ENCODE measurements around the gene SLC35A3.
A peak's percentile ranks its signal among the peaks of the same experiment; 100 is the strongest.

SLC35A3 gene

DNA sequence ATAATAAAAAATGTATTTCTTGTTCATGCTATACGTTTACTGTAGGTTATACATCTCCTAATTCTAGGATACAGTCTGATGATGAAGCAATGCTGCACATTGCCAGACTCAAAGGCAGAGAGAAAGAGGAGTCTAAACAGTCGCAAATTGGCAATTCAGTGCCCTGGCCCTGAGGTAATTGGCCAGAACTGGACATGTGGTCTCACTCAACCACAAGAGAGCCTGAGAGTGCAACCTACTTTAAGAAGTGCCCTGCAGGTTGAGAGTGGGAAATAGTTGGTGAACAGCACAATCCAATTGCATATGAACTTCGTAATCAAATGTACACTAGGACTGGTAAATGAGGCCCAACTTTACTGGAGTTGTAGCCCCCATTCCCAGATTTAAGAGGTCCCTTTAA lies 5.0 kb upstream of the SLC35A3 start:
- no peak overlapping the region for H3K23ac ChIP-seq (ENCODE audit: low read depth, low read length, poor library complexity)
- no peak overlapping the region for H3K18ac ChIP-seq (ENCODE audit: low read length)
- no peaks in the 10 kb centered on the region for H3K27me3 ChIP-seq (ENCODE audit: control insufficient read depth in 3 of 3, insufficient read depth in 3 of 3, low read depth in 1 of 3, low read length in 3 of 3)
- H3K27ac ChIP-seq (replicated peaks; ENCODE audit: low read length) = no peak overlapping the region
- H3K14ac ChIP-seq (ENCODE audit: low read length) = no peak overlapping the region
- no peaks in the 10 kb centered on the region for H3K79me1 ChIP-seq (ENCODE audit: low read depth, low read length)
- no peak overlapping the region for H2BK5ac ChIP-seq (ENCODE audit: low read length)
- DNase-seq (ENCODE audit: low spot score) = no peak
- no peaks in the 10 kb centered on the region for H3K9me3 ChIP-seq (replicated peaks in 1 of 2; ENCODE audit: control insufficient read depth in 2 of 2, insufficient read depth in 1 of 2, low read depth in 1 of 2, low read length in 2 of 2)
- no peak overlapping the region for H3K9ac ChIP-seq (ENCODE audit: low read depth, low read length, poor library complexity)
- no peak overlapping the region for H2AK5ac ChIP-seq (ENCODE audit: low read depth, low read length)
- H3K36me3 ChIP-seq (replicated peaks in 1 of 2; ENCODE audit: control insufficient read depth in 2 of 2, insufficient read depth in 2 of 2, low read length in 2 of 2) = no peaks in the 10 kb centered on the region
- no peak overlapping the region for H2BK120ac ChIP-seq (ENCODE audit: low read depth, low read length)
- peaks cover 3 to 5% of the 10 kb centered on the region in 2 donors for H3K4me1 ChIP-seq (ENCODE audit: control insufficient read depth in 2 of 2, insufficient read depth in 1 of 2, low read depth in 1 of 2, low read length in 2 of 2)
- no CpG with 5 or more reads among the region's 3 CpGs for WGBS, 2 donors (ENCODE audit: extremely low coverage in 2 of 2, insufficient read length in 2 of 2, insufficient replicate concordance in 1 of 2)
- no peak overlapping the region for H4K8ac ChIP-seq (ENCODE audit: low read depth, low read length)
- H2AFZ ChIP-seq (ENCODE audit: low read length) = no peak overlapping the region
- no peak overlapping the region for H3K4ac ChIP-seq (ENCODE audit: low read length)
- H3K4me3 ChIP-seq (ENCODE audit: low read length in 2 of 2) = no peak overlapping the region
- H2BK15ac ChIP-seq (ENCODE audit: low read length) = no peak overlapping the region
- H2BK12ac ChIP-seq (ENCODE audit: low read length) = no peak overlapping the region
- no peak overlapping the region for H4K91ac ChIP-seq (ENCODE audit: low read depth, low read length, poor library complexity)
- no peak overlapping the region for H3K4me2 ChIP-seq (ENCODE audit: insufficient read depth, low read length, poor library complexity, severe bottlenecking)

DNA sequence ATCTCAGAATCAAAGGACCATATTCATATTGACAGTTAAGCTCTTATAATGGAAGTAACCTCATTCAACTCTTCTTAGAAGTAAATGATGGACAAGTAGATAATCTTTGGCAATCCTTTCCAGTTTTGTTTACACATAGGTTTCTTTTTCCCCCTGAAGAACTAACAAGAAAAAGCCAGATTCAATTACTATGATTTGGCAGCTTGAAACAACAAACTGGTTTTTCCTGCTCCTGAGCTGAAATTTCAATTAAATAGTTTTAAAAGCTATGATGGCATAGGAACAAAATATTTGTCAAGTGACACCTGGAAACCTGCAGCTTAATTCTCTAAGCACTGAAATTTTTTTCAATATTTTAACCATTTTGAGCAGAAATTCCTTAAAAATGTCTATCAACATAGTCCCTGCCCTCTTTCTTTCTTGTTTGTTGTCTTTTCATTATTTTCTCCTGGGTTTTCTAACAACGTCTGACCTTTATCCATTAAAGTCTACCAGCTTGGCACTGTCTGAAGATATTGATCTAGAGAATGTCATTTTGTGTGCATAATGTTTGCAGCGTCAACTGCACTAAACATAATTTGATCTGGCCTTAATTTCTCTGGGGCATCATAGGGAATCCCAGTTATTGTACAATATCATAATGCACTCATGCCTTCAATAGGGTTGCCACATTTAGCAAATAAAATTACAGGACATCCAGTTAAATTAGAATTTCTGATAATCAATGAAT lies 4.0 kb upstream of the SLC35A3 start:
- no peak overlapping the region for H3K18ac ChIP-seq (ENCODE audit: low read length)
- H3K79me1 ChIP-seq (ENCODE audit: low read depth, low read length) = no peaks in the 10 kb centered on the region
- no CpG with 5 or more reads among the region's 2 CpGs for WGBS, 2 donors (ENCODE audit: extremely low coverage in 2 of 2, insufficient read length in 2 of 2, insufficient replicate concordance in 1 of 2)
- H3K27me3 ChIP-seq (ENCODE audit: control insufficient read depth in 3 of 3, insufficient read depth in 3 of 3, low read depth in 1 of 3, low read length in 3 of 3) = no peaks in the 10 kb centered on the region
- no peak overlapping the region for H3K23ac ChIP-seq (ENCODE audit: low read depth, low read length, poor library complexity)
- no peak overlapping the region for H3K14ac ChIP-seq (ENCODE audit: low read length)
- H4K91ac ChIP-seq (ENCODE audit: low read depth, low read length, poor library complexity) = no peak overlapping the region
- no peak for DNase-seq (ENCODE audit: low spot score)
- H2AK5ac ChIP-seq (ENCODE audit: low read depth, low read length) = no peak overlapping the region
- no peak overlapping the region for H2BK15ac ChIP-seq (ENCODE audit: low read length)
- H3K4ac ChIP-seq (ENCODE audit: low read length) = no peak overlapping the region
- no peak overlapping the region for H2BK5ac ChIP-seq (ENCODE audit: low read length)
- no peak overlapping the region for H3K4me3 ChIP-seq (ENCODE audit: low read length in 2 of 2)
- H2AFZ ChIP-seq (ENCODE audit: low read length) = no peak overlapping the region
- H4K8ac ChIP-seq (ENCODE audit: low read depth, low read length) = no peak overlapping the region
- no peak overlapping the region for H3K4me2 ChIP-seq (ENCODE audit: insufficient read depth, low read length, poor library complexity, severe bottlenecking)
- no peak overlapping the region for H3K27ac ChIP-seq (replicated peaks; ENCODE audit: low read length)
- no peaks in the 10 kb centered on the region for H3K36me3 ChIP-seq (replicated peaks in 1 of 2; ENCODE audit: control insufficient read depth in 2 of 2, insufficient read depth in 2 of 2, low read length in 2 of 2)
- H2BK12ac ChIP-seq (ENCODE audit: low read length) = no peak overlapping the region
- peaks cover 3 to 5% of the 10 kb centered on the region in 2 donors for H3K4me1 ChIP-seq (ENCODE audit: control insufficient read depth in 2 of 2, insufficient read depth in 1 of 2, low read depth in 1 of 2, low read length in 2 of 2)
- no peak overlapping the region for H2BK120ac ChIP-seq (ENCODE audit: low read depth, low read length)
- no peaks in the 10 kb centered on the region for H3K9me3 ChIP-seq (replicated peaks in 1 of 2; ENCODE audit: control insufficient read depth in 2 of 2, insufficient read depth in 1 of 2, low read depth in 1 of 2, low read length in 2 of 2)
- no peak overlapping the region for H3K9ac ChIP-seq (ENCODE audit: low read depth, low read length, poor library complexity)

DNA sequence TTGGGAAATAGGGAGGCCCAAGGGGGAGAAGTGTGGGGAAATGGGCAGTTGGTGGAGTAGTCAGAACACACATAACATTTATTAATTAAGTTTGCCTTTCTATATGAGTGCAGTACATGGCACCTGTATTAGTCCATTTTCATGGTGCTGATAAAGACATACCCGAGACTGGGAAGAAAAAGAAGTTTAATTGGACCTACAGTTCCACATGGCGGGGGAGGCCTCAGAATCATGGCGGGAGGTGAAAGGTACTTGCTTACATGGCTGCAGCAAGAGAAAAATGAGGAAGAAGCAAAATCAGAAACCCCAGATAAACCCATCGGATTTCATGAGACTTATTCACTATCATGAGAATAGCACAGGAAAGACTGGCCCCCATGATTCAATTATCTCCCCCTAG lies 1.6 kb upstream of the SLC35A3 start:
- H3K4me1 ChIP-seq (ENCODE audit: control insufficient read depth in 2 of 2, insufficient read depth in 1 of 2, low read depth in 1 of 2, low read length in 2 of 2) = peaks cover 3 to 5% of the 10 kb centered on the region in 2 donors
- H3K4me3 ChIP-seq (ENCODE audit: low read length in 2 of 2) = no peak overlapping the region
- H3K27me3 ChIP-seq (ENCODE audit: control insufficient read depth in 3 of 3, insufficient read depth in 3 of 3, low read depth in 1 of 3, low read length in 3 of 3) = no peaks in the 10 kb centered on the region
- no peak overlapping the region for H3K4me2 ChIP-seq (ENCODE audit: insufficient read depth, low read length, poor library complexity, severe bottlenecking)
- H3K14ac ChIP-seq (ENCODE audit: low read length) = no peak overlapping the region
- H2BK120ac ChIP-seq (ENCODE audit: low read depth, low read length) = no peak overlapping the region
- no peak overlapping the region for H4K8ac ChIP-seq (ENCODE audit: low read depth, low read length)
- no peak for DNase-seq (ENCODE audit: low spot score)
- H3K9ac ChIP-seq (ENCODE audit: low read depth, low read length, poor library complexity) = no peak overlapping the region
- H2BK12ac ChIP-seq (ENCODE audit: low read length) = no peak overlapping the region
- H3K36me3 ChIP-seq (replicated peaks in 1 of 2; ENCODE audit: control insufficient read depth in 2 of 2, insufficient read depth in 2 of 2, low read length in 2 of 2) = no peaks in the 10 kb centered on the region
- H3K4ac ChIP-seq (ENCODE audit: low read length) = no peak overlapping the region
- no peak overlapping the region for H4K91ac ChIP-seq (ENCODE audit: low read depth, low read length, poor library complexity)
- no CpG with 5 or more reads among the region's 4 CpGs for WGBS, 2 donors (ENCODE audit: extremely low coverage in 2 of 2, insufficient read length in 2 of 2, insufficient replicate concordance in 1 of 2)
- H2BK5ac ChIP-seq (ENCODE audit: low read length) = no peak overlapping the region
- no peak overlapping the region for H2AK5ac ChIP-seq (ENCODE audit: low read depth, low read length)
- no peak overlapping the region for H3K27ac ChIP-seq (replicated peaks; ENCODE audit: low read length)
- H2BK15ac ChIP-seq (ENCODE audit: low read length) = no peak overlapping the region
- H3K18ac ChIP-seq (ENCODE audit: low read length) = no peak overlapping the region
- H2AFZ ChIP-seq (ENCODE audit: low read length) = no peak overlapping the region
- H3K79me1 ChIP-seq (ENCODE audit: low read depth, low read length) = no peaks in the 10 kb centered on the region
- no peak overlapping the region for H3K23ac ChIP-seq (ENCODE audit: low read depth, low read length, poor library complexity)
- H3K9me3 ChIP-seq (replicated peaks in 1 of 2; ENCODE audit: control insufficient read depth in 2 of 2, insufficient read depth in 1 of 2, low read depth in 1 of 2, low read length in 2 of 2) = no peaks in the 10 kb centered on the region

DNA sequence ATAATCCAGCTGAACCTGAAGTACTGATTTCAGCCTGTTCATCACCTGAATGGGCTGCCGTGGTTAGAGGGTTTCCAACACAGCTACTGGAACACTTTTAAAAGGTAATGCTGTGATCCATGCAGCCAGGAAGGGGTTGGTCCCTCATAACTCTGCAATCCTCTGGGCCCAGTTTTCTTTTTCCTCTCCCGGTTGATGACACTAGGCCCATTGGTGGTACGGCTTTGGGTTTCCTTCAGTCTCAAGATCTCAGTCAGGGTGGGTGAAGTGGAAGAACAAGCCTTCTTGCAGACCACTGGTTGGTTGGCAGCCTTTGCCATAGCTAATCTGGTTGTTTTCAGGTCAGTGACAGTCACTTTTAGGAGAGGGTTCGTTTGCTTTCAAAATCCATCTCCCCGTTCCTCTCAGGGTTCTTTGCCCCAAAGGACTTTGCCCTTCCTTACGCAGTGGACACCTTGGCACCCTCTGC lies 502 bp upstream of the SLC35A3 start:
- H2BK120ac ChIP-seq (ENCODE audit: low read depth, low read length) = no peak overlapping the region
- H3K36me3 ChIP-seq (replicated peaks in 1 of 2; ENCODE audit: control insufficient read depth in 2 of 2, insufficient read depth in 2 of 2, low read length in 2 of 2) = no peaks in the 10 kb centered on the region
- H3K4ac ChIP-seq (ENCODE audit: low read length) = no peak overlapping the region
- peaks cover 3 to 5% of the 10 kb centered on the region in 2 donors for H3K4me1 ChIP-seq (ENCODE audit: control insufficient read depth in 2 of 2, insufficient read depth in 1 of 2, low read depth in 1 of 2, low read length in 2 of 2)
- no peak for DNase-seq (ENCODE audit: low spot score)
- no peak overlapping the region for H3K27ac ChIP-seq (replicated peaks; ENCODE audit: low read length)
- no peaks in the 10 kb centered on the region for H3K79me1 ChIP-seq (ENCODE audit: low read depth, low read length)
- no CpG with 5 or more reads among the region's 6 CpGs for WGBS, 2 donors (ENCODE audit: extremely low coverage in 2 of 2, insufficient read length in 2 of 2, insufficient replicate concordance in 1 of 2)
- H4K91ac ChIP-seq (ENCODE audit: low read depth, low read length, poor library complexity) = peak overlapping the region; percentile 82
- H2AFZ ChIP-seq (ENCODE audit: low read length) = peak overlapping the region; percentile 99
- no peak overlapping the region for H2BK12ac ChIP-seq (ENCODE audit: low read length)
- no peaks in the 10 kb centered on the region for H3K9me3 ChIP-seq (replicated peaks in 1 of 2; ENCODE audit: control insufficient read depth in 2 of 2, insufficient read depth in 1 of 2, low read depth in 1 of 2, low read length in 2 of 2)
- peak overlapping the region; percentile 97 for H3K18ac ChIP-seq (ENCODE audit: low read length)
- no peaks in the 10 kb centered on the region for H3K27me3 ChIP-seq (ENCODE audit: control insufficient read depth in 3 of 3, insufficient read depth in 3 of 3, low read depth in 1 of 3, low read length in 3 of 3)
- peak overlapping the region; percentile 67 to 93 for H3K4me3 ChIP-seq (ENCODE audit: low read length in 2 of 2)
- H3K14ac ChIP-seq (ENCODE audit: low read length) = peak overlapping the region; percentile 90
- peak overlapping the region; percentile 54 for H2BK15ac ChIP-seq (ENCODE audit: low read length)
- H4K8ac ChIP-seq (ENCODE audit: low read depth, low read length) = no peak overlapping the region
- no peak overlapping the region for H2AK5ac ChIP-seq (ENCODE audit: low read depth, low read length)
- peak overlapping the region; percentile 95 for H3K23ac ChIP-seq (ENCODE audit: low read depth, low read length, poor library complexity)
- H3K9ac ChIP-seq (ENCODE audit: low read depth, low read length, poor library complexity) = peak overlapping the region; percentile 94
- no peak overlapping the region for H2BK5ac ChIP-seq (ENCODE audit: low read length)
- H3K4me2 ChIP-seq (ENCODE audit: insufficient read depth, low read length, poor library complexity, severe bottlenecking) = peak overlapping the region; percentile 96
